Mucosa of descending colon (tissue), 3 donors: ENCODE results near the gene FLOT1. TPM values are rescaled to one million over a fixed set of nuclear protein-coding genes. Genes with fewer than 3 reads are reported as not detected.
"Not testable (repeated sequence)": the region's sequence is repeated elsewhere in the genome, so short reads cannot be mapped to it uniquely, and the experiment has no call there.

Experiments
- ATAC-seq: fragments of 200-7000 bp; cut with Tn5 transposase; one replicate; pipeline ENCODE4 v1.9.1; 2020; ENCODE audit warnings: mild to moderate bottlenecking, moderate library complexity
- DNase-seq, 3 donors: peaks; one replicate each; pipeline ENCODE4 v3.0.0-alpha.2; 2020
- H3K36me3 ChIP-seq: fragments of 200-600 bp; one replicate; pipeline ENCODE4 v1.8.0; 2021; ENCODE audit warnings: low read depth, mild to moderate bottlenecking
- H3K4me1 ChIP-seq: fragments of 200-600 bp; one replicate; pipeline ENCODE4 v1.8.0; 2021; ENCODE audit warnings: low read depth, mild to moderate bottlenecking
- H3K4me3 ChIP-seq: fragments of 200-600 bp; one replicate; pipeline ENCODE4 v1.8.0; 2021; ENCODE audit warnings: mild to moderate bottlenecking
- H3K9me3 ChIP-seq: fragments of 200-600 bp; one replicate; pipeline ENCODE4 v1.8.0; 2021; ENCODE audit warnings: mild to moderate bottlenecking
- intact Hi-C, 2 donors: fragments of 100-400 bp; cut with DNase I in 1 of 2; cut with micrococcal nuclease in 1 of 2; formaldehyde crosslinking; loops; one replicate each; pipeline versions ENCODE4 v1.11.0 to v1.11.1; 2022; cut with DNase I, micrococcal nuclease
- total RNA-seq, 3 donors: library from RNA; stranded (reverse); fragmentation: NEBNext Ultra II Directional in 2 of 3; extraction: Animal tissue kit (Norgen Biotek cat#: 25700) in 2 of 3; gene quantifications; one replicate each; pipeline versions ENCODE4 v1.2.1 to v1.2.4, GENCODE V29; 2021 to 2023
- TF ChIP-seq, protein P1 (sequence below): fragments of 200-600 bp; IDR thresholded peaks from one replicate; pipeline ENCODE4 v1.8.0; 2022; ENCODE audit warnings: antibody characterized with exemption, mild to moderate bottlenecking
- donor health status: DM: no; HTN: no; CAD: no; lungs with moderate emphysema.
- donor health status: DM: no; HTN: no; CAD: no.
- donor health status: DM: no; HTN: yes; CAD: no.

Gene FLOT1
- total RNA-seq, 3 donors from 2014 or later, result 133 to 175 (median 152) TPM

- DNase-seq (peak; percentile 93 to 95 (median 94)), ATAC-seq (peak; percentile 70)
- Histone ChIP-seq H3K4me1 (peaks cover 28% of the 10 kb centered on the region), H3K9me3 (no peaks in the 10 kb centered on the region), H3K36me3 (peaks cover 4% of the 10 kb centered on the region), H3K4me3 (peak overlapping the region; percentile 92)
- TF ChIP-seq, protein P1, sequence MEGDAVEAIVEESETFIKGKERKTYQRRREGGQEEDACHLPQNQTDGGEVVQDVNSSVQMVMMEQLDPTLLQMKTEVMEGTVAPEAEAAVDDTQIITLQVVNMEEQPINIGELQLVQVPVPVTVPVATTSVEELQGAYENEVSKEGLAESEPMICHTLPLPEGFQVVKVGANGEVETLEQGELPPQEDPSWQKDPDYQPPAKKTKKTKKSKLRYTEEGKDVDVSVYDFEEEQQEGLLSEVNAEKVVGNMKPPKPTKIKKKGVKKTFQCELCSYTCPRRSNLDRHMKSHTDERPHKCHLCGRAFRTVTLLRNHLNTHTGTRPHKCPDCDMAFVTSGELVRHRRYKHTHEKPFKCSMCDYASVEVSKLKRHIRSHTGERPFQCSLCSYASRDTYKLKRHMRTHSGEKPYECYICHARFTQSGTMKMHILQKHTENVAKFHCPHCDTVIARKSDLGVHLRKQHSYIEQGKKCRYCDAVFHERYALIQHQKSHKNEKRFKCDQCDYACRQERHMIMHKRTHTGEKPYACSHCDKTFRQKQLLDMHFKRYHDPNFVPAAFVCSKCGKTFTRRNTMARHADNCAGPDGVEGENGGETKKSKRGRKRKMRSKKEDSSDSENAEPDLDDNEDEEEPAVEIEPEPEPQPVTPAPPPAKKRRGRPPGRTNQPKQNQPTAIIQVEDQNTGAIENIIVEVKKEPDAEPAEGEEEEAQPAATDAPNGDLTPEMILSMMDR, result peak; percentile 42
- intact Hi-C loops, result loop anchor here (2.0 kb wide), 2 partner anchors 41 to 43 kb away; no protein-coding TSS in a partner anchor
Observed at GRCh38 chr6:30721198-30722024, 21.1 kb downstream of the FLOT1 start.

DNA sequence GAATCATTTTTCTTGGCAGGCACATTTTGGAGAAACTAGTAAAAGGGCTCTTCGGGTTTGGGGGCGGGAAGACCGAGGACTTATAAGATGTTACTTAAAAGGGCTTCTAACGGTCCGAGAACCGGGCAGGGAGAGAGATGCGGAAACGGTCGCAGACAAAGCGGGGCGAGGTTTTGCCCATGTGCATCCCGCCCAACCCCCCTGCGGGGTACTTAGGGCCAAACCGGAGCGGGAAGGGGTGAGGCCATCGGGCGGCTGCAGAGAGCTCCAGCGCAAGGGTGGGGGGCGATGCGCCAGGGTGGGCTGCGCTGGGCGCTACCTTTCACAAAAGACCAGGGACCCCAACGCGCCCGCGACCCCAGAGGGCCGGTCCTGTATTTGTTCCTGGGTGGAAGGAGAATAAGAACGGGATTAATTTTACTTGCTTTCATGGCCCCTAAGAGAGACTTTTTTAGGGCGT is 21.7 kb downstream of the FLOT1 start:
- Histone ChIP-seq H3K4me3 (peak overlapping the region; percentile 92), H3K4me1 (peaks cover 30% of the 10 kb centered on the region), H3K36me3 (peaks cover 4% of the 10 kb centered on the region), H3K9me3 (no peaks in the 10 kb centered on the region)
- intact Hi-C loops, result no loop called here
- ATAC-seq (peak; percentile 16), DNase-seq (peak; percentile 83 to 90 (median 84))
- TF ChIP-seq, protein P1, result no peak

DNA sequence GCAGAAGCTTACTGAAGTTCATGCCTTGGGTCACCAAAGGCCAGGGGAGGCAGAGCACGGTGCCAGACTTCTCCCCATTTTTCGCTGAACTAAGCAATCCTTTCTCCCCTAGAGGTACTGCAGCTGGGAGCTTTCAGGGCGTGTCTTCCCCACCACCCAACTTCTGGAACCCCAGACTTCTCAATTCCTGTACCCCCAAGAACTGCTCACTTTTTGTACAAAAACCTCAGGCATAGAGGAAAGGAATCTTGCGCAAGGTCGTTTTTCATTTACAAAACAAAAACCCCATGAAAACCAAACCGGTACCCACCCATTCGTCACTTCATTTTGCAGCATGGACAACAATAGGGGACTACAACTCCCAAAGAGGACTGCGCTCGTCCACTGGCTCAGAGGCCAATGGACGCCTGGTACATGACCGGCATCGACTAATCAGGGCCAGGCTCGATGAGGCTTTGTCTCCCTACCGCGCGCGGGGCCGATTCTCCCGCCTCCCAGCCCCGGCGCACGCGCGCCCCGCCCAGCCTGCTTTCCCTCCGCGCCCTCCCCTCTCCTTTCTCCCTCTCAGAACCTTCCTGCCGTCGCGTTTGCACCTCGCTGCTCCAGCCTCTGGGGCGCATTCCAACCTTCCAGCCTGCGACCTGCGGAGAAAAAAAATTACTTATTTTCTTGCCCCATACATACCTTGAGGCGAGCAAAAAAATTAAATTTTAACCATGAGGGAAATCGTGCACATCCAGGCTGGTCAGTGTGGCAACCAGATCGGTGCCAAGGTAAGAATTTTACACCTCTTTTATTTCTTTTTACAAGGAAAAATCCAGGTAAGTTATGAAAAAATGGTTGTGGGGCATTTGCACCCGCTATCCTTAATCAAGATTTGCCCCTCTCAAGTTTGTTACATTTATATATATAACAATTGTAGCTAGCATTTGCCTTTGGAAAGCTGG is 22.4 kb downstream of the FLOT1 start, which contains the start of gene TUBB:
Gene TUBB (plus strand): TSS at position 562 of the 947 bp plus-strand sequence. CDS start 155 bp downstream, at position 717.
- TF ChIP-seq, protein P1, result no peak
- ATAC-seq (peak; percentile 74), DNase-seq (peak; percentile 97 to 98 (median 97))
- intact Hi-C loops, result no loop called here
- Histone ChIP-seq H3K4me1 (peaks cover 30% of the 10 kb centered on the region), H3K4me3 (peak within 1 kb of the TSS; percentile 92), H3K36me3 (peaks cover 4% of the 10 kb centered on the region), H3K9me3 (no peaks in the 10 kb centered on the region)

- ATAC-seq (no peak), DNase-seq (peak in 1 of 3 donors; percentile 22)
- peaks cover 30% of the 10 kb centered on the region for H3K4me1 ChIP-seq
- intact Hi-C loops, result no loop called here
- TF ChIP-seq, protein P1, result no peak
- H3K36me3 ChIP-seq, result peaks cover 4% of the 10 kb centered on the region
- no peak overlapping the region for H3K4me3 ChIP-seq
- H3K9me3 ChIP-seq, result no peaks in the 10 kb centered on the region
Observed at GRCh38 chr6:30719356-30719755, 23.1 kb downstream of the FLOT1 start.

DNA sequence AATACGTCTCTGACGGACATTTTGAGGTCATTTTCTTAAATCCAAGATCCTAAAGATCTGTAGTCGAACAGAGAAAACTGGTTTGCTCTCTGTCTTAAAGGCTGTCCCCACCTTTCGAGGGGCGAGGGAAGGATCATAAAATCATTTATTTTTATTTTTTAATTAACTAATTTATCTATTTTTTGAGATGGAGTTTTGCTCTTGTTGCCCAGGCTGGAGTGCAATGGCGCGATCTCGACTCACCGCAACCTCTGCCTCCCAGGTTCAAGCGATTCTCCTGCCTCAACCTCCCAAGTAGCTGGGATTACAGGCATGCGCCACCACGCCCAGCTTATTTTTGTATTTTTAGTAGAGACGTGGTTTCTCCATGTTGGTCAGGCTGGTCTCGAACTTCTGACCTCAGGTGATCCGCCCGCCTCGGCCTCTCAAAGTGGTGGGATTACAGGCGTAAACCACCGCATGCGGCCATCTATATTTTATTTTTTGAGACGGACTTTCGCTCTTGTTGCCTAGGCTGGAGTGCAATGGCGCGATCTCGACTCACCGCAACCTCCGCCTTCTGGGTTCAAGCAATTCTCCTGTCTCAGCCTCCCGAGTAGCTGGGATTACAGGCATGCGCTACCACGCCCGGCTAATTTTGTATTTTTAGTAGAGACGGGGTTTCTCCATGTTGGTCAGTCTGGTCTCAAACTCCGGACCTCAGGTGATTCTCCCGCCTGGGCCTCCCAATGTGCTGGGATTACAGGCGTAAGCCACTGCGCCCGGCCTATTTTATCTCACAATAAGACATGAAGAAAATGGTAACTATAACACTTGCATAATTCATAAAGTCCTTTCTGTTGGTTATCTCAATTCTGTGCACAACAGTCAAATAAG is 24.4 kb downstream of the FLOT1 start:
- H3K36me3 ChIP-seq, H3K9me3 ChIP-seq, intact Hi-C loops, ATAC-seq: not testable (repeated sequence)
- Histone ChIP-seq H3K4me1 (peaks cover 30% of the 10 kb centered on the region), H3K4me3 (peak overlapping the region; percentile 25)
- peak; percentile 27 to 58 (median 50) for DNase-seq
